HG03571 (cell line): ENCODE data around the gene LRP10.
"Not testable (repeated sequence)": the region's sequence is repeated elsewhere in the genome, so short reads cannot be mapped to it uniquely, and the experiment has no call there.

ENCODE experiments used
- ATAC-seq: cut with Tn5 transposase; IDR thresholded peaks from one replicate; pipeline ENCODE4 v1.9.1; 2021; ENCODE audit not compliant: unreplicated experiment

Gene LRP10

GRCh38 chr14:22886500-22887259 is 15.1 kb downstream of the LRP10 start:
- ATAC-seq: peak; percentile 44

- ATAC-seq: peak; percentile 30
Observed at GRCh38 chr14:22887260-22887989, 15.9 kb downstream of the LRP10 start.

GRCh38 chr14:22887990-22888378 is 16.4 kb downstream of the LRP10 start:
- ATAC-seq: no peak

- ATAC-seq: no peak
Observed at GRCh38 chr14:22888662-22889061, 17.1 kb downstream of the LRP10 start.

- ATAC-seq: no peak
Observed at GRCh38 chr14:22890416-22890815, 18.9 kb downstream of the LRP10 start.

- ATAC-seq: no peak
Observed at GRCh38 chr14:22892488-22892887, 20.9 kb downstream of the LRP10 start.

- no peak for ATAC-seq
Observed at GRCh38 chr14:22893706-22894105, 22.2 kb downstream of the LRP10 start.

GRCh38 chr14:22895402-22895801 is 23.9 kb downstream of the LRP10 start:
- ATAC-seq: no peak

- no peak for ATAC-seq
Observed at GRCh38 chr14:22896356-22896755, 24.8 kb downstream of the LRP10 start.

GRCh38 chr14:22896760-22897159 is 25.2 kb downstream of the LRP10 start:
- no peak for ATAC-seq

GRCh38 chr14:22897357-22897756 is 25.8 kb downstream of the LRP10 start:
- ATAC-seq: no peak

GRCh38 chr14:22898302-22899090 is 27.0 kb downstream of the LRP10 start:
- ATAC-seq: no peak

GRCh38 chr14:22900081-22900799 is 28.7 kb downstream of the LRP10 start:
- no peak for ATAC-seq

GRCh38 chr14:22901799-22902198 is 30.3 kb downstream of the LRP10 start:
- ATAC-seq: no peak

- ATAC-seq: no peak
Observed at GRCh38 chr14:22903742-22904087, 32.2 kb downstream of the LRP10 start.

GRCh38 chr14:22905627-22906026 is 34.1 kb downstream of the LRP10 start:
- no peak for ATAC-seq

- ATAC-seq: no peak
Observed at GRCh38 chr14:22906073-22906472, 34.5 kb downstream of the LRP10 start.

- no peak for ATAC-seq
Observed at GRCh38 chr14:22907429-22907828, 35.9 kb downstream of the LRP10 start.

GRCh38 chr14:22908601-22909000 is 37.1 kb downstream of the LRP10 start:
- no peak for ATAC-seq

- no peak for ATAC-seq
Observed at GRCh38 chr14:22910916-22911315, 39.4 kb downstream of the LRP10 start.

- ATAC-seq: not testable (repeated sequence)
Observed at GRCh38 chr14:22914836-22915235, 43.3 kb downstream of the LRP10 start.
